Measurements from ENCODE around the gene MPV17L2. TPM values are rescaled to one million over a fixed set of nuclear protein-coding genes. Genes with fewer than 3 reads are reported as not detected.

Gene MPV17L2
- total RNA-seq, 1 donor from 2014 or later: 9.5 TPM

DNA sequence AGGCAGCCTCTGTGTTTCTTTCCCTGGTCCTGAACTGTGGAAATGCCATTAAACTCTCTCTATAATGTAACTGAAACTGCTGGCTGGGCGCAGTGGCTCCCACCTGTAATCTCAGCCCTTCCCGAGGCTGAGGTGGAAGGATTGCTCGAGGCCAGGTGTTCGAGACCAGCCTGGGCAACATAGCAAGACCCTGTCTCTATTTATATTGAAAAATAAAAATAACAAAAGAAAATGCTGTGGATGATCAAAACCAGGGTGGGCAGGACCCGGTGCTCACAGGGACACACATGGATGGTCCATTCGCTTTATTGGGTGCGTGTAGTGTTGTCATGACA, 3.5 kb downstream of the MPV17L2 start:
- TF ChIP-seq CTCF (IDR thresholded peaks at IDR 0.05; ENCODE audit: insufficient read depth, low read length, severe bottlenecking): no peak
- Histone ChIP-seq H3K27me3 (ENCODE audit: control insufficient read depth, insufficient read depth, low read length) (no peaks in the 10 kb centered on the region), H3K4me3 (ENCODE audit: low read depth, low read length) (no peak overlapping the region), H3K36me3 (ENCODE audit: control insufficient read depth, insufficient read depth, low read length) (peaks cover 5% of the 10 kb centered on the region)
- DNase-seq (ENCODE audit: low read depth) (no peak), FAIRE-seq (no peak)

GRCh38 chr19:18197306-18197705, 4.3 kb downstream of the MPV17L2 start:
- no peak for TF ChIP-seq CTCF (IDR thresholded peaks at IDR 0.05; ENCODE audit: insufficient read depth, low read length, severe bottlenecking)
- Histone ChIP-seq H3K27me3 (ENCODE audit: control insufficient read depth, insufficient read depth, low read length) (no peaks in the 10 kb centered on the region), H3K36me3 (ENCODE audit: control insufficient read depth, insufficient read depth, low read length) (peaks cover 5% of the 10 kb centered on the region), H3K4me3 (ENCODE audit: low read depth, low read length) (no peak overlapping the region)
- FAIRE-seq (no peak), DNase-seq (ENCODE audit: low read depth) (no peak)

DNA sequence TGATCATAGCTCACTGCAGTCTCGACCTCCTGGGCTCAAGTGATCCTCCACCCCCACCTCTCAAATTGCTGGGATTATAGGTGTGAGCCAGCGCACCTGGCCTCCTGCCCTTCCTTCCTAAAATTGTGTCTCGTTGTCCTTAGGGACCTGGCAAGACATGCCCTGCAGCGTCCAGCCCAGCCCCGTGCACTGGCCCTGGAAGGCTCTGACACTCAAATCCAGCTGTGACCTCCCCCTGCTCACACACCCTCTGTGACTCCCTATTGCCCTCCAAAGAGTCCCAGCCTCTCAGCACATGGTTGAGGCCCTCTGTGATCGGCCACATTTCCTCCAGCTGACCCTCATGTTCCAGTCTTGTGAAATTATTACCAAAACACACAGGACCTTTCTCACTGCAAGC, 4.9 kb downstream of the MPV17L2 start:
- no peaks in the 10 kb centered on the region for H3K27me3 ChIP-seq (ENCODE audit: control insufficient read depth, insufficient read depth, low read length)
- FAIRE-seq (peak; percentile 43), DNase-seq (ENCODE audit: low read depth) (no peak)
- no peak for TF ChIP-seq CTCF (IDR thresholded peaks at IDR 0.05; ENCODE audit: insufficient read depth, low read length, severe bottlenecking)
- peaks cover 5% of the 10 kb centered on the region for H3K36me3 ChIP-seq (ENCODE audit: control insufficient read depth, insufficient read depth, low read length)
- no peak overlapping the region for H3K4me3 ChIP-seq (ENCODE audit: low read depth, low read length)

DNA sequence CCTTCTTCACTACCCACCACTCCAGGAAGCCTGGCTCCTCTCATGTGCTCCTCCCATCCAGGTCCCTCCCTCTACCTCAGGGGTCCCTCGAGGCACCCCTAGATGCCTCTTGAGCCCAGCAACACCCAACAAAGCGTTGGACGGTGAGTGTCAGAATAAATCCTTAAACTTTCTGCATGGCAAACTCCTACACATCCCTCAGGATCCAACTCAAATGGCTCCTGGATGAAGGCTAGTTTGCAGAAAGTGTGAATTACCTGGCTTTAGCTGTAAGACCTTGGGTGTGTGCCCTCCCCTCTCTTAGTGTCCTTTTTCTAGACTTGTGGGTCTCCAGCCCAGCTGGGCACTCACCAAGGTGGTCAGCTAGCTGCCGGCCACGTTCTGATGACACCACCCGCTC, 5.4 kb downstream of the MPV17L2 start:
- FAIRE-seq (no peak), DNase-seq (ENCODE audit: low read depth) (no peak)
- peaks cover 5% of the 10 kb centered on the region for H3K36me3 ChIP-seq (ENCODE audit: control insufficient read depth, insufficient read depth, low read length)
- no peak for TF ChIP-seq CTCF (IDR thresholded peaks at IDR 0.05; ENCODE audit: insufficient read depth, low read length, severe bottlenecking)
- H3K27me3 ChIP-seq (ENCODE audit: control insufficient read depth, insufficient read depth, low read length): no peaks in the 10 kb centered on the region
- no peak overlapping the region for H3K4me3 ChIP-seq (ENCODE audit: low read depth, low read length)

DNA sequence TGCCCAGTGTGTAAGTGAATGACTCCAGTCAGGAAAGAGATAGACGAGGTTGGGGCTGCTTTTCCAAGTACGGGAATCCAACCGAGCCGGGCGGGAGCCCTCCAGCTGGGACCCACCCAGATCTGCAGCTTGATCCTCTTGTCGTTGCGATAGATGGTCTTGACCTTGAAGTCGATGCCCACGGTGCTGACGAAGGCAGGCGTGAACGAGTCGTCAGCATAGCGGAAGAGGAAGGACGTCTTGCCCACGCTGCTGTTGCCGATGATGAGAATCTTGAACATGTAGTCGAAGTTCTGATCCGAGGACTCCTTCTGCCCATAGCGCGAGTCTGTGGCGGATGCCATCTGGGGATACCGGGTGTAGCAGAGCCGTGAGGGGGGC, 9.4 kb downstream of the MPV17L2 start:
- no peak for DNase-seq (ENCODE audit: low read depth)
- no peak overlapping the region for H3K4me3 ChIP-seq (ENCODE audit: low read depth, low read length)
- TF ChIP-seq CTCF (IDR thresholded peaks at IDR 0.05; ENCODE audit: insufficient read depth, low read length, severe bottlenecking): no peak
- no peaks in the 10 kb centered on the region for H3K27me3 ChIP-seq (ENCODE audit: control insufficient read depth, insufficient read depth, low read length)
- H3K36me3 ChIP-seq (ENCODE audit: control insufficient read depth, insufficient read depth, low read length): no peaks in the 10 kb centered on the region
- FAIRE-seq: no peak

DNA sequence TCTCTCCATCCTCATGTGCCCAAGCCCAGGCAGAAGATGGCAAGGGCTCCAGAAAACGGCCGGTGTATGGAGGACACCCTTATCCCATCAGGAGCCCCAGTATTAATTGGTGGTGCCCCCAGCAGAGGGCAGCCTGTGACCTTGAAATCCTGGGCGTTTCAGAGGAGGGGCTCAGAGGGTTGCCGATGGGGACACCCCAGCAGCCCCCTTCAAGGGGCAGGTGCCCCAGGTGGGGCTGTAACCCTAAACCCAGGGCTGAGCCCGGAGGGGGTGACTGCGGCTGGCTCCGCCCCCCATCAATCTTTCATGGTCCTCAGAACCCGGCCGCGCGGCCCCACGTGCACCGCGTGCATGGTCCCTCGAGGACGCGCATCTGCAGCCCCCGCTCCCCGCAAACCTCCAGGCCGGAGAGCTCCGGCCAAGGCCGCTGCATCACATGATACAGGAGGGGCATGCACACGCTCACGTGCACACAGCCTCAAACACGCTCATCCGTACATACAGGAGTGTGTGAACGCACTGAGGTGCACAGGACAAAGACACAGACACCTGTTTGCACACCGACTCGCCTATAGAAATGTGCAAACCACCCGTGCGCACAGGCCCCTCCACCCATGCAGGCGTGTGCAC, 9.9 kb downstream of the MPV17L2 start:
- H3K4me3 ChIP-seq (ENCODE audit: low read depth, low read length): peak overlapping the region; percentile 67
- peak; percentile 23 for TF ChIP-seq CTCF (IDR thresholded peaks at IDR 0.05; ENCODE audit: insufficient read depth, low read length, severe bottlenecking)
- H3K27me3 ChIP-seq (ENCODE audit: control insufficient read depth, insufficient read depth, low read length): no peaks in the 10 kb centered on the region
- no peak for DNase-seq (ENCODE audit: low read depth)
- no peak for FAIRE-seq
- H3K36me3 ChIP-seq (ENCODE audit: control insufficient read depth, insufficient read depth, low read length): no peaks in the 10 kb centered on the region
